ENCODE data around the gene FAM199X. TPM values are rescaled to one million over a fixed set of nuclear protein-coding genes. Genes with fewer than 3 reads are reported as not detected.

FAM199X gene
- total RNA-seq, 1 experiment from 2014 or later = 14.3 TPM

DNA sequence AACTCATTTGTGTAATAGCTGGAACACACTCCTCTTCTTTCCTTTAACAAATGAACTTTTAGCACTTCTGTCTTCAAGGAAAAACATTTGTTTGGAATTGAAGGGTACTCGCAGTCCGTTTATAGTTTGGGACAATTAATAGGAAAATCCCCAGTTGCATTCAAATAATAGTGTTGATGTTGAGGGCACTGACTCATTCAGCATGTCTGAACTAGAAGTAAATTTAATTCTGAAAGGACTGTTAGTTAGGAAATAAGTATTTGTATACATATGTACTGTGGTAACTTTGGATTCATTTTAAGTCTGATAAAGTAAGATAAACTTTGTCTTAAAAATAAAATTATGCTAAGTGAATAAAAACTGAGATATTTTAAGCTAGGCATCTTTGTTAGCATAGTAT, 27.2 kb downstream of the FAM199X start:
- no TSS peak for BruUV-seq (replicated peaks)
- Histone ChIP-seq H3K27ac (ENCODE audit: low read depth, low read length, poor library complexity, severe bottlenecking) (no peak overlapping the region), H3K36me3 (ENCODE audit: insufficient read depth, low read length, poor library complexity, severe bottlenecking) (peaks cover 4% of the 10 kb centered on the region), H3K27me3 (replicated peaks; ENCODE audit: insufficient read depth, low read depth, low read length, poor library complexity) (peaks cover under 1% of the 10 kb centered on the region), H3K9me3 (ENCODE audit: low read depth, low read length, poor library complexity, severe bottlenecking) (no peaks in the 10 kb centered on the region), H3K4me1 (ENCODE audit: insufficient read depth, low read length, poor library complexity, severe bottlenecking) (no peaks in the 10 kb centered on the region), H3K4me3 (ENCODE audit: low read depth, low read length, poor library complexity, severe bottlenecking) (no peak overlapping the region)
- intact Hi-C loops (cut with micrococcal nuclease; ENCODE audit: unreplicated experiment) = no loop called here
- POLR2A ChIA-PET (ENCODE audit: low non-redundant PET) = no interaction called here
- CTCF ChIA-PET = no interaction called here
- TF ChIP-seq EZH2 (IDR thresholded peaks at IDR 0.05; ENCODE audit: borderline replicate concordance, low read depth, low read length, poor library complexity, severe bottlenecking) = no peak
- TF ChIP-seq, protein P1, sequence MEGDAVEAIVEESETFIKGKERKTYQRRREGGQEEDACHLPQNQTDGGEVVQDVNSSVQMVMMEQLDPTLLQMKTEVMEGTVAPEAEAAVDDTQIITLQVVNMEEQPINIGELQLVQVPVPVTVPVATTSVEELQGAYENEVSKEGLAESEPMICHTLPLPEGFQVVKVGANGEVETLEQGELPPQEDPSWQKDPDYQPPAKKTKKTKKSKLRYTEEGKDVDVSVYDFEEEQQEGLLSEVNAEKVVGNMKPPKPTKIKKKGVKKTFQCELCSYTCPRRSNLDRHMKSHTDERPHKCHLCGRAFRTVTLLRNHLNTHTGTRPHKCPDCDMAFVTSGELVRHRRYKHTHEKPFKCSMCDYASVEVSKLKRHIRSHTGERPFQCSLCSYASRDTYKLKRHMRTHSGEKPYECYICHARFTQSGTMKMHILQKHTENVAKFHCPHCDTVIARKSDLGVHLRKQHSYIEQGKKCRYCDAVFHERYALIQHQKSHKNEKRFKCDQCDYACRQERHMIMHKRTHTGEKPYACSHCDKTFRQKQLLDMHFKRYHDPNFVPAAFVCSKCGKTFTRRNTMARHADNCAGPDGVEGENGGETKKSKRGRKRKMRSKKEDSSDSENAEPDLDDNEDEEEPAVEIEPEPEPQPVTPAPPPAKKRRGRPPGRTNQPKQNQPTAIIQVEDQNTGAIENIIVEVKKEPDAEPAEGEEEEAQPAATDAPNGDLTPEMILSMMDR (conservative IDR thresholded peaks at IDR 0.05; ENCODE audit: low read depth, low read length) = no peak
- DNase-seq (ENCODE audit: low spot score) = no peak

DNA sequence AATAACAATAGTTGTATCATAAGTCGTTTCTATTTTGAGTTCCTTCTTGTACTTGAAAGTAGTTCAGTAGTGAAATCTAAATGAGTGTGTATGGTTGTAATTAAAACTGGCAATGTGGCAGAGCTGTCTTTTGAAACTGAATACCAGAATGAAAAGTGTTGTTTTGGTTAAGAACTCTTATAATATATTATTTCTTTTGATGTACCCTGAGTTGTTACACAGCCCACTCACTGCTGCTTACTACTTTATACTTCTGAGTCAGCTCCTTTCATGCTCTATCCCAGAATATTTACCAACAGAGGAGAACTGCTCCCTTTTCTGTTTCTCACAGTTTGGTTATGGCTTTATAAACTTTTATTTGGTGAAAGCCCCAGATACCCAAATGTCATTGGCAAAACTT, 28.8 kb downstream of the FAM199X start:
- Histone ChIP-seq H3K36me3 (ENCODE audit: insufficient read depth, low read length, poor library complexity, severe bottlenecking) (peaks cover 4% of the 10 kb centered on the region), H3K27me3 (replicated peaks; ENCODE audit: insufficient read depth, low read depth, low read length, poor library complexity) (no peaks in the 10 kb centered on the region), H3K4me1 (ENCODE audit: insufficient read depth, low read length, poor library complexity, severe bottlenecking) (no peaks in the 10 kb centered on the region), H3K9me3 (ENCODE audit: low read depth, low read length, poor library complexity, severe bottlenecking) (no peaks in the 10 kb centered on the region), H3K27ac (ENCODE audit: low read depth, low read length, poor library complexity, severe bottlenecking) (no peak overlapping the region), H3K4me3 (ENCODE audit: low read depth, low read length, poor library complexity, severe bottlenecking) (no peak overlapping the region)
- intact Hi-C loops (cut with micrococcal nuclease; ENCODE audit: unreplicated experiment) = loop anchor here (2.0 kb wide), 1 partner anchor 76 kb away; no protein-coding TSS in a partner anchor
- CTCF ChIA-PET = interaction anchor here (1.0 to 1.7 kb wide), 2 partner anchors 22 to 75 kb away, joined by 3 to 6 read pairs; no protein-coding TSS in a partner anchor
- no TSS peak for BruUV-seq (replicated peaks)
- no peak for TF ChIP-seq EZH2 (IDR thresholded peaks at IDR 0.05; ENCODE audit: borderline replicate concordance, low read depth, low read length, poor library complexity, severe bottlenecking)
- TF ChIP-seq, protein P1 (conservative IDR thresholded peaks at IDR 0.05; ENCODE audit: low read depth, low read length) = no peak
- POLR2A ChIA-PET (ENCODE audit: low non-redundant PET) = no interaction called here
- no peak for DNase-seq (ENCODE audit: low spot score)

DNA sequence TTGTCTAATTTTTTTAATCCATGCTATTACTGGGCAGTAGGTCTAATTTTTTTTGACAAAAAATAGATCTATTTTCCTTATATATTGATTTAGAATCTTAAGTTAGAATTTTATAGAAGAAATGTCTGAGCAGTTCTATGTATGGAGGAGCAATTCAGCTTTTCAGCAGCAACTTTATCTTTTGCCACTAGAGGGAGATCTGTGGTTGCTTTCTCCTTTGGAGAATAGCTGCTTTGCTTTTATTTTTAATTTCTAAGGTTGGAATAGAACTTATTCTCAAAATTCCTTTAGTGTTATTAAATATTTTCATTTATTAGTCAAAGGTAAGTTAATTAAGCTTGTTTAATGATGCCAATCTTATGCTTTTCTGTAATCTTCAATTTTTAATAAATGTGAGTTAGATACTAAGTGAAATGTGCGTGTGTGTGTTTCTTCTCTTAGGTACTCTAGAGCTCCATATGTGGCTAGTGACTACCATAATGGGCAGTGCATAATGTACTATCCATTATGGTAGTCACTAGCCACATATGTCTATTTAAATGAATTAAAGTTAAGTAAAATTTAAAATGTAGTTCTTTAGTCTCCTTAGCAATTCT, 29.3 kb downstream of the FAM199X start:
- Histone ChIP-seq H3K36me3 (ENCODE audit: insufficient read depth, low read length, poor library complexity, severe bottlenecking) (peaks cover 4% of the 10 kb centered on the region), H3K27ac (ENCODE audit: low read depth, low read length, poor library complexity, severe bottlenecking) (no peak overlapping the region), H3K4me3 (ENCODE audit: low read depth, low read length, poor library complexity, severe bottlenecking) (no peak overlapping the region), H3K27me3 (replicated peaks; ENCODE audit: insufficient read depth, low read depth, low read length, poor library complexity) (no peaks in the 10 kb centered on the region), H3K4me1 (ENCODE audit: insufficient read depth, low read length, poor library complexity, severe bottlenecking) (no peaks in the 10 kb centered on the region), H3K9me3 (ENCODE audit: low read depth, low read length, poor library complexity, severe bottlenecking) (no peaks in the 10 kb centered on the region)
- BruUV-seq (replicated peaks) = no TSS peak
- intact Hi-C loops (cut with micrococcal nuclease; ENCODE audit: unreplicated experiment) = loop anchor here (2.0 kb wide), 1 partner anchor 75 kb away; no protein-coding TSS in a partner anchor
- peak; percentile 28 for DNase-seq (ENCODE audit: low spot score)
- TF ChIP-seq, protein P1 (conservative IDR thresholded peaks at IDR 0.05; ENCODE audit: low read depth, low read length) = peak; percentile 79
- TF ChIP-seq EZH2 (IDR thresholded peaks at IDR 0.05; ENCODE audit: borderline replicate concordance, low read depth, low read length, poor library complexity, severe bottlenecking) = no peak
- ChIA-PET CTCF (interaction anchor here (0.9 to 1.7 kb wide), 3 partner anchors 21 to 75 kb away, joined by 3 to 6 read pairs (median 3); no protein-coding TSS in a partner anchor), POLR2A (ENCODE audit: low non-redundant PET) (no interaction called here)
